Measurements from ENCODE around the gene ZP3.
A peak's percentile ranks its signal among the peaks of the same experiment; 100 is the strongest.
"Not testable (repeated sequence)": the region's sequence is repeated elsewhere in the genome, so short reads cannot be mapped to it uniquely, and the experiment has no call there.

The ZP3 gene

GRCh38 chr7:76405738-76406137, 19.0 kb upstream of the ZP3 start:
- DNase-seq: no peak

- DNase-seq: no peak
These were observed 17.0 kb upstream of the ZP3 start for GRCh38 chr7:76407718-76408117.

- no peak for DNase-seq
These were observed 16.6 kb upstream of the ZP3 start for GRCh38 chr7:76408121-76408560.

- no peak for DNase-seq
These were observed 15.2 kb upstream of the ZP3 start, which contains the start of gene SSC4D for GRCh38 chr7:76409537-76409936. Gene SSC4D (minus strand): TSS chr7:76409697. CDS start chr7:76404439, 5,258 bp downstream.

- peak; percentile 45 for DNase-seq
These were observed 13.1 kb upstream of the ZP3 start for GRCh38 chr7:76411626-76412025.

- DNase-seq: no peak
These were observed 12.5 kb upstream of the ZP3 start for GRCh38 chr7:76412249-76412648.

- DNase-seq: not testable (repeated sequence)
These were observed 7.0 kb upstream of the ZP3 start for GRCh38 chr7:76417654-76418310.

- DNase-seq: peak; percentile 93
These were observed 3.7 kb upstream of the ZP3 start for GRCh38 chr7:76421097-76421496.

GRCh38 chr7:76423666-76424412, 911 bp upstream of the ZP3 start:
- DNase-seq: no peak

GRCh38 chr7:76425156-76425555, 406 bp downstream of the ZP3 start:
- no peak for DNase-seq

- DNase-seq: not testable (repeated sequence)
These were observed 808 bp downstream of the ZP3 start for GRCh38 chr7:76425558-76425957.

- DNase-seq: no peak
These were observed 1.5 kb downstream of the ZP3 start for GRCh38 chr7:76426246-76426645.

- no peak for DNase-seq
These were observed 2.9 kb downstream of the ZP3 start for GRCh38 chr7:76427635-76428034.

GRCh38 chr7:76428149-76428823, 3.5 kb downstream of the ZP3 start:
- no peak for DNase-seq

GRCh38 chr7:76428868-76429805, 4.4 kb downstream of the ZP3 start:
- DNase-seq: peak; percentile 40

GRCh38 chr7:76430211-76430610, 5.5 kb downstream of the ZP3 start:
- no peak for DNase-seq

GRCh38 chr7:76430836-76431235, 6.1 kb downstream of the ZP3 start:
- no peak for DNase-seq

- peak; percentile 83 for DNase-seq
These were observed 13.1 kb downstream of the ZP3 start for GRCh38 chr7:76437873-76438272.

GRCh38 chr7:76439120-76439888, 14.6 kb downstream of the ZP3 start:
- DNase-seq: not testable (repeated sequence)

GRCh38 chr7:76440404-76440803, 15.7 kb downstream of the ZP3 start:
- DNase-seq: not testable (repeated sequence)

- DNase-seq: not testable (repeated sequence)
These were observed 17.0 kb downstream of the ZP3 start for GRCh38 chr7:76441792-76442191.

Data from fibroblast of skin of back (primary cell).